Body of pancreas (tissue), 4 donors: ENCODE data around the gene BUB3. TPM values are rescaled to one million over a fixed set of nuclear protein-coding genes. Genes with fewer than 3 reads are reported as not detected.

Experiments used
- ATAC-seq: fragments of 150-250 bp; one replicate; pipeline ENCODE4 v1.9.1; 2016
- DNase-seq, 4 donors: peaks; one replicate each; pipeline ENCODE4 v3.0.0-alpha.2; 2019
- H3K27ac ChIP-seq, 4 donors: fragments of 200-600 bp; sonication (generic); 1 replicate in 3 of 4; 2 replicates in 1 of 4; pipeline versions ENCODE4 v1.5.1 to v1.6.1; 2016 to 2019; ENCODE audit warnings: mild to moderate bottlenecking in 1 of 4, mixed read lengths in 1 of 4, moderate library complexity in 1 of 4
- H3K27me3 ChIP-seq, 2 donors: fragments of 200-600 bp; sonication (generic); one replicate each; pipeline ENCODE4 v1.6.0; 2016; ENCODE audit warnings: mild to moderate bottlenecking in 1 of 2
- H3K36me3 ChIP-seq, 2 donors: fragments of 200-600 bp; sonication (generic); replicated peaks in 1 of 2; 2 replicates each; pipeline ENCODE4 v1.5.1; 2016; ENCODE audit warnings: low read depth in 2 of 2; ENCODE audit not compliant: insufficient read depth in 1 of 2
- H3K4me1 ChIP-seq: fragments of 200-600 bp; sonication (generic); one replicate; pipeline ENCODE4 v1.6.0; 2016
- H3K4me3 ChIP-seq, 2 donors: fragments of 200-600 bp; sonication (generic); 1 replicate in 1 of 2; 2 replicates in 1 of 2; pipeline ENCODE4 v1.5.1; 2016 to 2019
- H3K9me3 ChIP-seq, 3 donors: fragments of 200-600 bp; sonication (generic); 1 replicate in 2 of 3; 2 replicates in 1 of 3; pipeline ENCODE4 v1.5.1; 2016
- CTCF ChIP-seq, 7 experiments: fragments of 450-650 bp in 4 of 7; fragments of 200-600 bp in 3 of 7; sonication (generic) in 3 of 7; IDR thresholded peaks; one replicate each; pipeline ENCODE4 v1.5.1; 2016 to 2019; ENCODE audit warnings: antibody characterized with exemption in 7 of 7
- POLR2A ChIP-seq, 3 donors: fragments of 450-650 bp; IDR thresholded peaks; one replicate each; pipeline ENCODE4 v1.6.1; 2016; ENCODE audit warnings: antibody characterized with exemption in 3 of 3, mild to moderate bottlenecking in 2 of 3
- WGBS, 2 donors: methylation state at CpG; one replicate each; pipeline ENCODE4 v1.1.5; 2017; 5-methylcytosine and 5-hydroxymethylcytosine counted together
- intact Hi-C: fragments of 100-400 bp; cut with DNase I; formaldehyde crosslinking; loops from one replicate; pipeline ENCODE4 v1.15.1; 2023
- total RNA-seq, 2 donors: library from RNA; depleted of rRNA; stranded (reverse); fragments of >200 nt; gene quantifications; one replicate each; pipeline ENCODE4 v1.1.0, GENCODE V29; 2016

The BUB3 gene
- total RNA-seq, 2 donors from 2014 or later, result 39.4 to 51.1 TPM

GRCh38 chr10:123150271-123150985 is 3.8 kb upstream of the BUB3 start:
- peaks cover 53% of the 10 kb centered on the region for H3K4me1 ChIP-seq

GRCh38 chr10:123150986-123151736 is 3.0 kb upstream of the BUB3 start:
- WGBS, 2 donors, result 2 to 5% methylated on average over 18 to 56 of the region's 56 CpGs
- Histone ChIP-seq H3K27ac (no peak overlapping the region), H3K9me3 (peaks cover 0 to 2% (median 0%) of the 10 kb centered on the region in 3 donors), H3K4me3 (no peak overlapping the region), H3K4me1 (peaks cover 56% of the 10 kb centered on the region), H3K27me3 (peaks cover 0 to 54% of the 10 kb centered on the region in 2 donors), H3K36me3 (no peaks in the 10 kb centered on the region)
- TF ChIP-seq POLR2A (IDR thresholded peaks at IDR 0.05) (no peak), CTCF (IDR thresholded peaks at IDR 0.05) (no peak)
- DNase-seq (peak in 1 of 4 donors; percentile 17), ATAC-seq (no peak)
- intact Hi-C loops, result no loop called here

More at GRCh38 chr10:123150271-123150985, 3.8 kb upstream of the BUB3 start:
- no peak overlapping the region for H3K4me3 ChIP-seq
- WGBS, 2 donors, result 7 to 8% methylated on average over 29 to 34 of the region's 34 CpGs
- no peaks in the 10 kb centered on the region for H3K36me3 ChIP-seq
- peaks cover 0 to 59% of the 10 kb centered on the region in 2 donors for H3K27me3 ChIP-seq
- no peak overlapping the region for H3K27ac ChIP-seq
- intact Hi-C loops, result no loop called here
- ATAC-seq (no peak), DNase-seq (no peak)
- H3K9me3 ChIP-seq, result peaks cover 0 to 2% (median 0%) of the 10 kb centered on the region in 3 donors
- TF ChIP-seq POLR2A (IDR thresholded peaks at IDR 0.05), result no peak
- no peak for TF ChIP-seq CTCF (IDR thresholded peaks at IDR 0.05)

- Histone ChIP-seq H3K27ac (no peak overlapping the region), H3K36me3 (peaks cover 0 to 4% of the 10 kb centered on the region in 2 donors), H3K9me3 (peaks cover 0 to 2% (median 0%) of the 10 kb centered on the region in 3 donors), H3K4me1 (peaks cover 57% of the 10 kb centered on the region), H3K27me3 (peaks cover 0 to 49% of the 10 kb centered on the region in 2 donors), H3K4me3 (no peak overlapping the region)
- DNase-seq, result no peak
- WGBS, 2 donors, result 20 to 23% methylated on average over 7 of the region's 7 CpGs
- intact Hi-C loops, result no loop called here
- TF ChIP-seq POLR2A (IDR thresholded peaks at IDR 0.05) (no peak), CTCF (IDR thresholded peaks at IDR 0.05) (no peak)
- ATAC-seq, result no peak
Measured at GRCh38 chr10:123151737-123152135, 2.5 kb upstream of the BUB3 start.

GRCh38 chr10:123153486-123154091 is 613 bp upstream of the BUB3 start:
- ATAC-seq, result no peak
- H3K36me3 ChIP-seq, result peaks cover 0 to 10% of the 10 kb centered on the region in 2 donors
- WGBS, 2 donors, result 29 to 35% methylated on average over 9 of the region's 9 CpGs
- H3K9me3 ChIP-seq, result peaks cover 0 to 2% (median 0%) of the 10 kb centered on the region in 3 donors
- peaks cover 0 to 32% of the 10 kb centered on the region in 2 donors for H3K27me3 ChIP-seq
- intact Hi-C loops, result no loop called here
- no peak for DNase-seq
- H3K27ac ChIP-seq, result no peak overlapping the region
- no peak overlapping the region for H3K4me3 ChIP-seq
- no peak for TF ChIP-seq CTCF (IDR thresholded peaks at IDR 0.05)
- no peak for TF ChIP-seq POLR2A (IDR thresholded peaks at IDR 0.05)
- peaks cover 49% of the 10 kb centered on the region for H3K4me1 ChIP-seq
